GM19438 (cell line): ENCODE results near the gene CDC27.
"Not testable (repeated sequence)": the region's sequence is repeated elsewhere in the genome, so short reads cannot be mapped to it uniquely, and the experiment has no call there.

Source experiments
- ATAC-seq: cut with Tn5 transposase; IDR thresholded peaks from one replicate; pipeline ENCODE4 v1.9.1; 2021; ENCODE audit warnings: low read depth; ENCODE audit not compliant: unreplicated experiment

The CDC27 gene

DNA sequence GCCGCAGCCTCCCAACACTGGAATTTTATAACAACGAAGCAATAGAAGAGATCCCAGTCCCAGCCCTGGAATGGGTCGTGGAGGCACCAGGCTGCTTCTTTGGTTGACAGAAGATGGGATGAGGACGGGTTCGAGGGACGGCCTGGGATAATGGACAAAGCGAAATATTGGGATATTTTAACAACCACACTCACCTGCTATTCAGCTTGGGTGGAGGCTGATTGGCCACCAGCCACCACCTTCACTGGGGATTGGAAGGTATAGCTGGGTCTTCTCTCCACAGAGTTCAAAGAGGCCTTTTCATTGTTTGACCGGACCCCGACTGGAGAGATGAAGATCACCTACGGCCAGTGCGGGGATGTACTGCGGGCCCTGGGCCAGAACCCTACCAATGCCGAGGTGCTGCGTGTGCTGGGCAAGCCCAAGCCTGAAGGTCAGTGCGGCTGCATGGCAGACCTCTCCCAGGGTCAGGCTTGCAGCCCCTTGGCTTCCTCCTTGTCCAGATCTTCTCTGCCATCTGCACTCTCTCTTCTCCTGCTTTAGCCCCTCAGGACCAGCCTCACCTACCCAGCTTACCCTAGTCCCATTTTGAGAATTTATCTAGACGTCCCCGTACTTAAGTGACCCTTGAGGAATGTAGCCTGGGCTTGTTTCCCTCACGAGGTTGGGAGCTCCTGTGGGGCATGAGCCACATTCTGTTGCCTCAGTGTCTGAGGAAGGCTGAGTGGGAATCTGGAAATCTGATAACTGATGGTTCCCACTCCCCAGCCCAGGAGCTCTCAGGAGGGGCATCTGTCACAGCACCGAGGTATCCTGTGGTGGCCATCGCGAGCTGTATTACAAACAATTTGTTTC lies 30.8 kb upstream of the CDC27 start:
- ATAC-seq = no peak

DNA sequence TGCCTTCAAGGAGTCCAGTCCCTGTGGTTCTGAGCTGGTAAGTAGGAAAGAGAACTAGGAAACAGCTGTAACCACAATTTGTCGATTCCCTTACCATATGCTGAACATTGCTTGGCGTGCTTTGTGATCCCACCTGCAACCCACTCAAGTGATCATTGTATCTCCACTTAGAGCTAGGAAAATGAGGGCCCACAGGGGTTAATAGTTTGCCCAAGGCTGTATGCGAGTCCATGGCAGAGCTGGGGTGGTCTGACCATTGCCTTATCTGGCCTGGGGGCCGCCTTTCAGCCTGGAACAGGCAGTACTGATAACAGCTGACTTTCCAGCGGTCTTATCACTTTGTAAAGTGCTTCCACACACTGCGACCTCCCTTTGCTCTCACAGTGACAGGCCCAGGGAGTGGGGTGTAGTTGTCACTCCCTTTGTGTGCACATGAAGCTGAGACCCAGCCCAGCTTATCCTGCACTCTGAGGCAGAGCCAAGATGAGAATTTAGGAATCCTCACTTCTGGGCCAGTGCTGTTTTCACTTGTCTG lies 29.9 kb upstream of the CDC27 start:
- ATAC-seq = no peak

DNA sequence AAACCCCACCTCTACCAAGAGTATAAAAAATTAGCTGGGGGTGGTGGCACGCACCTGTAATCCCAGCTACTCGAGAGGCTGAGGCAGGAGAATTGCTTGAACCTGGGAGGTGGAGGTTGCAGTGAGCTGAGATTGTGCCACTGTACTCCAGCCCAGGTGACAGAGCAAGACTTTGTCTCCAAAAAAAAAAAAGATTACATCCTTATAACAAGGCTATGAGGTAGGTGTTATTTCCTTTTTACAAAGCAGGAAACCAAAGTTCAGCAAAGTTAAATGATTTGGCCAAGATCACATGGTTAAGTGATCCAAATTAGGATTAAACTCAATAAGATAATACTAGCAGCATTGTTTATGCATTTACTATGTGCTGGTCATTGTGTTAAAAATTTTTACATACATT lies 28.2 kb upstream of the CDC27 start:
- ATAC-seq = not testable (repeated sequence)

DNA sequence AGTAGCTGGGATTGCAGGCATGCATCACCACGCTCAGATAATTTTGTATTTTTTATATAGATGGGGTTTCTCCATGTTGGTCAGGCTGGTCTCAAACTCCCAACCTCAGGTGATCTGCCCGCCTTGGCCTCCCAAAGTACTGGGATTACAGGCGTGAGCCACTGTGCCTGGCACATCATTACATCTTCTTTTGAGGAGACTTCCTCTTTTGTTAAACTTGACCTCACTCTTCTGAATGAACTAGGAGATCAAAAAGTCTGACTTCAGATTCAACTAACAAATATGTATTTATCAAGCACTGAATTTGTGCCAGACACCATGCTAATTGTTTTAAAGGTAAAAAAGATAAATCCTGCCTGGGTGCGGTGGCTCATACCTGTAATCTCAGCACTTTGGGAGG lies 27.7 kb upstream of the CDC27 start:
- ATAC-seq = not testable (repeated sequence)

DNA sequence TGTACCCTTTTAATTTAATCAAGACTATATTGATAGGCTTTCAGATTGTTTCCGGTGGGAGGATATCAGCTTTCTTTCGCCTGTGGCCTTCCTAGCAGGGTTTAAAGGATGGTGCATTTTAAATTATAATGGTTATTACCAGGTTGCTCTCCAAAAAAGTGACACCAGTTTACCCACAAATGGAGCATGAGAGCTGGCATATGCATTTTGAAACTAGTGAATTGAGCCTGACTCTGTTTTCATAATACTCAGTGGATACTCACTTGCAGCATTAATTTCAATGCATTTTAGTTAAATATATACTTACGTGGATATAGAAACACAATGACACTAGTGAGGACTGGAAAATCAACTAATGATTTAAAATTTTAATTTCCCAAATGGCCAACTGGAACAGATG lies 25.8 kb upstream of the CDC27 start:
- ATAC-seq = no peak

DNA sequence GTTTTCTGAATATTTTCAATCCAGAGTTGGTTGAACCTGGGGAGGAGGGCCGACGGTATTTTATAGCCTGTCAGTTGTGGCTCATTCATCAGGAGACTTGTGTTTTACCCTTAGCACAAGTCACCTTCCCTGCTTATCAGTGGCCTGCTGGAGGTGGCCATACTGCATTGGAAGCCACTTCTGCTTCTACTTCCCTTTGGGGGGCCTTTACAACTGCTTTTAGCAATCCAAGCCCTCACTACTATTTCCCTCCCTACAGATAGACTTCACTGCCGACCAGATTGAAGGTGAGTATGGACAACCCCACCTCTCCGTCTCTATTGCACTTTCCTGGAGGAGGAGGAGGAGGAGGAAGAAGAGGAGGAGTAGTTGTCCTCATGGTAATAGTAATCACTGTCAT lies 24.4 kb upstream of the CDC27 start:
- no peak for ATAC-seq

DNA sequence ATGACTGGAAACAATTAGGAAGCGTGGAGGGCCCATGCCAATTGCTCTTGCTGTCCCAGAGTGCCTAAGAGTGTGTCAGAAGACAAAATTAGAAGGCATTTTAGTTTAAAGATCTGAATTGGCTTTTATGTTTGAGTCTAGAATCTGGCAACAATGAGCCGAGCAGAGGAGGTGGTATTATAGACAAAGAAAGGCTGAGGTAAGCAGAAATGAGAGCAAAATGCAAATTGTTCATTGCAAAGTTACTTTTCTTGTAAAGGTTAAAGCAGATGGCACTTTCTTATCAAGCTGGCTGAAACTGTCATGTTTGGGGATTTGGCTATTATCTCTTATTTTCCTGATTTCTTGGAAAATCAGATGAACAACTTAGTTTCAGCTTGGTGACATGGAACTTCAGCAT lies 23.4 kb upstream of the CDC27 start:
- no peak for ATAC-seq

DNA sequence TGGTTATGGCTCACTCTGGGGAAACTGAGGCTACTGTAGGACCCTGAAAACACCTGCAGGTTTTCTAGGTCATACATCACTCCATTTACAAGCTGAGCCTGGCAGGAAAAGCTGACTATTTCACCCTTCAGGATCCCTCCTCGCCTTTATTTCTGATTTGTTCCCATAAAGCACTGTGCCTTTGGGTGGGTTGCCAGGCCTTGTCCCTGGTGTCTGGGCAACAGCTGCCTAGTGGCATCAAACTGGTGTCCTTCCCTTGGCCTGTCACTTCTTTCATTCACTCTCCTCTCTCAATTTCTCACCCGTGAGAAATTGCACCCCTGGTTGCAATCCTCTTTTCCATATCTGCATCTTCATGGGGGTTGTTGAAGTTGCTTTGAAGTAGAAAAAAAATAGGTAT lies 21.7 kb upstream of the CDC27 start:
- no peak for ATAC-seq

DNA sequence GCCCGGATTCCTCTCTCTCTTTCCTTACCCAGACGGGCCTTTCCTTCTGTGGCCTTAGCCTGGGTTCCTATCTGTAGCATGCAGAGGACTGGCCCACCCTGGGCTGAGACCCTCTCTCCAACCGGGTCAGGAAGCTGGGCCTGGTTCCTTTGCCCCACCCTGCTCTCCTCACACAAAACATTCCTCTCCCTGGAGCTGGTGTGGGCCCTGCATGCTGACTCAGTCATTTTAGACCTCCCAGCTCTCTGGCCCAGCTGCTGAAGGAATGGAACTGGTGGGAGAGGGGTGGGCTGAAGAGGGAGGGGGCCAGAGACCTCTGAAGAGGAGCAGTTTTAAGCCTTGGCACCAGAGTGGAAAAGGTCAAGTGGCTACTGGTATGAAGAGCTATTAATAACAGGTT lies 21.0 kb upstream of the CDC27 start:
- no peak for ATAC-seq

DNA sequence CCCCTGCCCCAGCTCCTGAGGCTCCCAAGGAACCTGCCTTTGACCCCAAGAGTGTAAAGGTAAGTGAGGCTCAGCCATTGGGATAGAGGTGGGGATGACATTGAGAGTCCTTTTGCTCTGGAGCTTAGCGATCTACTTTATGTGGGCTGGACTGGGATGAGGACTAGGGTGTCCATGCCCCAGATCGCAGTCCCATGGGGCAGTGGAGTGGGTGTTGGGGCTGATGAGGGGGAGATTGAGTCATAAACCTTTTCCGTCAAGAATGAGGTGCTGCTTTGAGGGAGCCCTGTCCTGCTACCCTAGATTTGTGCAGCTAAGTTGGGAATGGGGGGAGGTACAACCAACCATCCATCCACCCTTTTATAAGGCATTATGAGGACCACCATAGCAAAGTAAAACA lies 20.4 kb upstream of the CDC27 start:
- no peak for ATAC-seq

DNA sequence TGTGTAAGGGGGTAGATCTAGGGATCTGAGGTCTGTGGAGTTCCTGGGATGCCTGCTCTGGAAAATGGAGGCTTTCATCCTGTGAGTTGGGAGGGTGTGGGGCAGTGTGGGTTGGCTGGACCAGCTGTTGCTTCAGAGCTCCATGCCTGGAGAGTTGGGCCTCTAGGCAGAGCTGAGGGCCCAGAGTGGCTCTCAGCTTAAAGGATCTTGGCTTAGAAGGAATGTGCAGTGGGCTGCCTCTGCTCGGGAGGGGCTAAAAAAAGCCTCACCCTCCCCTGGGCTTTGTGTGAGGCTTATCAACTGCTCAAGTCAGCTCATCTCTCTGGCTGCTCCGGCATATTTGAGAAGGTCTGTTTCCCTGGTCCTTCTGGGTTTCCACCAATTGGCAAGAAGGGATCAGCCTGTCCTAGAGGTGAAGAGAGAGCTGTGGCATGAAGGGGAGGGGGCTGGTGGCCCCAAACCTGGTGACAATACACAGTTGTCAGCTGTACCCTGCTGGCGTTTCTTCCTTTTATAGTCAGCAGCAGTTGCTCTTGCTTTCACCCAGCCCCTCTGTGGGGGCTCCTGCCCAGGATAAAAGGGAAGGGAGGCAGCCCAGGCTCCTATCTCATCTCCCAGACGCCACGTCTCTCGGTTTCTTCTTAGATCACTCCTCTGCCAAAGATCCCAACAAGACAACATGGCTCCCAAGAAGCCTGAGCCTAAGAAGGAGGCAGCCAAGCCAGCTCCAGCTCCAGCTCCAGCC lies 19.8 kb upstream of the CDC27 start, which contains the start of gene MYL4:
TSS of gene MYL4 (plus strand) at position 605 of the 745 bp plus-strand sequence. CDS start at position 680, 75 bp downstream.
- ATAC-seq = no peak

DNA sequence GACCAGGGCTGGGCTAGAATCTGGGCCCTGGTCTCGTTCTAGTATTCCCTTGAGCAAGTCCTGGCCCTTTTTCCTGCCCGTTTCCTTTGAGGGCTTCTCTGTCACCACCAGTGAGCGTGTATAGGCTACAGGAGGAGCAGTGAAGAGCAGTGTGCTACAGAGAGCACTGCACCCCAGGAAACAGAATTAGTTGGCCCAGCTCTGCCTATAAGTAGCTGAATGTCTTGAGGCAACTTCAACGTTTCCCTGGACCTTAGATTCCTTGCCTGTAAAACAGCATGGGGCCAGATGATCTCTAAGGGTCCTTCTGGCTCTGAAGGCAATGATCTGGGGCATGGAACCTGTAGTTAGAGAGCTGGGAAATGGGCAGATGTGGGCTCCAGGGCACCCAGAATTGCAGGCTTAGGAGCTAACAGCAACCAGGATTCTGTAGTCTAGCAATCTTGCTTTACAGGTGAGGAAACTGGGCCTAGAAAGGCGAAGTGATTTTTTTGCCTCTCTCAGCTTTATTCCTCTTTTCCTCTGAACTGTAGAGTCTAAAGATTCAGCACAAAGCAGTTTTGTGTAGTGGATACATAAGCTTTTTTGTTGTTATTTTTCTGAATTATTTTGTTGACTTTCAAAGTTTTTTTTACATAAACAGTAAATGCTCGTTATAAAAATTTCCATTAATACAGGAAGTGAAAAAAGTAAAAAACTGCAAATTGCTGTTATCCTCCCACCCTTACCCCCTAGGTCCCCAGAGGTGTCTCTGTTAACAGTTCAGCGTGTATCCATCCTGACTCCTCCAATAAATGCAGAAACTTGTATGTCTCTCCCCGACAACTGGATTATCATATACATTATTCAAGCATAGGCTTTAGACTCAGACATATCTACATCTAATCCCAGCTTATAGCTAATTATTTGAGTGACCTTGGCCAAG lies 18.3 kb upstream of the CDC27 start:
- no peak for ATAC-seq

DNA sequence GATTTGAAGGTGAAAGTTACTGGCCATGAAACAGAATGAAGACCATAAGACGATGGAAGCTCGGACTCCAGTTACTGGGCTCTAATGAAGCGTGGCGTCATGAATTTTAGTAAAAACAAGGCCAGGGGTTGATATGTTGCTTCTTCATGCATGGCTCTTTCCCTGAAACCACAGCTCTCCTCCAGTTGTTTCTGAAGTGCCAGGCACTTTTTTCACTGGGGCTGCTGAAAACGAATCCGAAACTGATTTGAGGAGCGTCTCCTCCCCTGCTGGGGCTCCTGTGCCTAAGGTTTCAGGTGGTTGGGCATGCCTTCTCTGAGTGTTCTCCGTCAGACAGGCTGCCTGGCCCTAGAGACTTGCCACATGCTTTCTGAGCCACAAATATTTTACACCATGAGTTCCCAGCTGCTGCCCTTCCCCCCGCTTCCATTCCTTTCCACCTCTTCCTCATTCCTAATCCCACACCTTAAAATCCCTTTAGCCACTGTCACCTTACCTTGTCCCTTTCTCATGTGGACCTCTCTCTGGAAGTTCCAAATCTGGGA lies 16.4 kb upstream of the CDC27 start:
- no peak for ATAC-seq

DNA sequence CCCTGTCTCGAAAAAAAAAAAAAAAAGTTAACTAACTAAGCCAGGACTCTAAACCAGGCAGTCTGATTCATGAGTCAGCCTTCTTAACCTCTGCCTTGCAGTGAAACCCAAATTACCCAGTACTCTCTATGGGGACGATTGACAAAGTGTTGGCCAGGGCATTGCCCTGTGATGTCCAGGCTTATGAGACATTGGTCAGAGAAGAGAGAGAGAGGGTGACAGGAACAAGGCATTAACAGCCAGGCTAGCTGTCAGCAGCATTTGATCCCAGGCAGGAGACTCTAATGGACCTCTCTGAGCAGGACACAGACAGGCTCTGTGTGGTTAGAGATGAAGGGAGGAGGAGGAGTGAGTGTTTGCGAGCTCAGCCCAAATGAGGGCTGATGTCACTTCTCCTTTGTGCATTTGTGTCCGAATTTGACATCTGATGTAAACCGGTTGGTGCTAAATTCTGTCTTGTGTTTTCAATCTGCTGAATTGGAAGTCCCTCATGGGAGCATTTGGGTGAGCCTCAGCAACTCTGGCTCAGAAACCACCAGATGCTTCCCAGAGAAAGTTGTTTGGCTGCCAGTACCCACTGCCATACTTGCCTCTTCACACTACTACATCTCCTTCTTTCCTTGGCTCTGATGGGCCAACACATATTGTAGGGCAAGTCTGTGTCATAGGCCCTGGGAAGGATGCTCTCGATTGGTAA lies 15.8 kb upstream of the CDC27 start:
- ATAC-seq = no peak

DNA sequence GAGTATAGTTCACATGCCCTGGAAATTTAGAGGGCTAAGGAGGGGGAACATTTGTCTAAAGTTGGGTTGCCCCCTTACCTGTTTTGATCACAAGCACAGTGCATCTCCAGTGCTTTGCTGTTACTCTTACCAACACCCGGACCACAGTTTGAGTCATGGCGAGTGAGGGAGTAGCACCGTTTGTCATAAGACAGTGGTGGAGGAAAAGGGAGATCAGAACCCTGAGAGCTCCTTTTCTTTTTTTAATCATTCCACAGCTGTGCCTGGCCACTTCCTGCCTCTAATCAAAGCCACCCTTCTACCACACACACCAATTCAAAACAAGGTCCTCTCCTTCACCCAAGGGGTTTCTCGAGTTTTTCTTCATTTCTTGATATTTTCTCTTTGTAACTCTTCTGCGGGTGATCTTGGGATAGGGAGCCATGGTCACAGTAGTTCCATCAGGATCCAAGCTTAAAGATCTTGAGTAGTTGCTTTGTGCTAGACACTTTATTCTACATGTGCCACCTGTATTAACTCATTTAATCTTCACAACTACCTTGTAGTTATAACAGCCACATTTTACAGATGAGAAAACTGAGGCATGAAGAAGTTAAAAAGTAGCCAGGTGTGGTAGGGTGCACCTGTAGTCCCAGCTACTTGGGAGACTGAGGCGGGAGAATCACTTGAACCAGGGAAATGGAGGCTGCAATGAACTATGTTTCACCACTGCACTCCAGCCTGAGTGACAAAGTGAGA lies 15.1 kb upstream of the CDC27 start:
- ATAC-seq = no peak

DNA sequence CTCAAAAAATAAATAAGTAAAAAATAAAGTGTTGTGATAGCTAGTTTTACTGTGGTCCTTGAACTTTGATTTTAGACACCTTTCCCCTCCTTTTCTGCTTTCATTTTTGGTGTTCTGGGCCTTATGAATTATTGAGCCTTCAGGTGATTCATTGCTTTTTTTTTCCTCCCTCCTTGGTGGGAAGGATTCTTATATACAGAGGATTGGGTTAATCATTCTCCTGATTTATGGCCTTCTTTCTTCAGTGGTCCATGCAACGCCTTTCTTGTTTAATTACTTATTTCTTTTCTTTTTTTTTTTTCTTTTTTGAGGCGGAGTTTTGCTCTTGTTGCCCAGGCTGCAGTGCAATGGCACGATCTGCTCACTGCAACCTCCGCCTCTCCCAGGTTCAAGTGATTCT lies 12.1 kb upstream of the CDC27 start:
- ATAC-seq = no peak

DNA sequence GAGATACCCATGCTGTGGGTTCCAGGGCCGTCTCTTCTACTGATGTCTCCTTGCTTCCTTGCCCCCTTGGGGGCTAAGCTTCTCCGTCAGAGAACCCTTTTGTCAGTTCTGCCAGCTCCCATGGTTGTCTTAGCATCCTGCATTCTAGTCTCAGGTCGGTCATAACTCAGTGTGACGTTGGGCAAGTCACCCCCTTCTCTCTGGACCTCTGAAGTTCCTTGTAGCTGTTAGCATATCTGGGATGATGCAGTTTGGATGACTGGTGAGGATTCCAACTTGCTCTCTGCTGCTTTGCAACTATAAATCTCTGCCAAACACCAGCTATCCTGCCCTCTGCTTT lies 11.2 kb upstream of the CDC27 start:
- no peak for ATAC-seq

DNA sequence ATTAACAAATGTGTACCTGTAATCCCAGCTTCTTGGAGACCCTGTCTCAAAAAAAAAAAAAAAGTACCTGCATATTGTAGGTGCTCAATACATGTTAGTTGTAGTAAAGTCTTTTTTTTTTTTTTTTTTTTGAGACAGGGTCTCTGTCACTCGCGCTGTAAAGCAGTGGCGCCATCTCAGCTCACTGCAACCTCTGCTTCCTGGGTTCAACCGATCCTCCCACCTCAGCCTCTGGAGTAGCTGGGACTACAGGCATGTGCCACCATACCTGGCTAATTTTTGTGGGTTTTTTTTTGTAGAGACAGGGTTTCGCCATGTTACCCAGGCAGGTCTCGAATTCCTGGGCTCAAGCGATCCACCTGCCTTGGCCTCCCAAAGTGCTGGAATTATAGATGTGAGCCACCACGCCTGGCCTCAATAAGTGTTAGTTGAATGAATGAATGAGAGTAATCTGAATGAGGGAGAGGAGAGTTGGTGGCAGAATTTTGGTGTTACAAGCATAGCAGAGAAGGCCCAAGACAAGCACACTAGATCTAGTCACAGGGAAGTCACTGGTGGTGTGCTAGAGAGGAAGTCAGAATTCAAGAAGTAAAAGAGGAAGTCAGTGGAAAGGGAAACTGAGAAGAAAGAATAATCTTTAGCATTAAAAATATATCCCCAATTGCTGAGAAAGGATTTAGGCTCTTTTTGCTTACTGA lies 10.7 kb upstream of the CDC27 start:
- ATAC-seq = no peak

DNA sequence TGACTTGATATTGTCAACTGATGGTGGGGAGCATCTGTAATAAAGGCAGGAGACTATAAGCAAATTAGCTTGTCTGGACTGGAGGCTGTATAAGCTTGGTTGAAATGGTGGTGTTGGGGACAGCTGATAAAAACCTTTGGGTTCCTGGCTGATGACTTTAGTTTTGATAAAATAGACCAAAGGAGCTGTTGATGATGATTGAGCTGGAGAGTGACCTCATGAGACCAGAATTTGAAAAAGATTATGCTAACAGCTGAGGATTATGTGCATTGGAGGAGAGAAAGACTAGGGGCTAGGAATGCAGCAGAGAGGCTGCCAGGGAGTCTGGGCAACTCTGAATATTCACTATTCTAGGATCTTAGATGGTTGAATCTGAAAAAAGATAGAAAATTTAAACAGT lies 8.7 kb upstream of the CDC27 start:
- ATAC-seq = no peak
